ENCODE results near the gene ARL13A. TPM values are rescaled to one million over a fixed set of nuclear protein-coding genes. Genes with fewer than 3 reads are reported as not detected.

The ARL13A gene
- total RNA-seq, 4 donors from 2014 or later = not detected

Other genes starting within 250 kb of the ARL13A start
- 1 to 10 TPM in 3 of 4 donors, under 1 TPM in 1; 0.57 to 6.4 (median 3.0) TPM for gene SYTL4, start 237.6 kb upstream of the ARL13A start, total RNA-seq
- 10 to 100 TPM; 10.5 to 18.5 (median 14.4) TPM for gene CSTF2, start 149.3 kb upstream of the ARL13A start, total RNA-seq
- 1 to 10 TPM in 1 of 4 donors, not detected in 3; 1.4 TPM for gene NOX1, start 95.3 kb upstream of the ARL13A start, total RNA-seq
- 10 to 100 TPM; 20.4 to 42.5 (median 34.0) TPM for gene XKRX, start 40.8 kb upstream of the ARL13A start, total RNA-seq
- gene TRMT2B, start 82.4 kb downstream of the ARL13A start, total RNA-seq = 10 to 100 TPM; 13.6 to 34.8 (median 19.0) TPM
- under 1 TPM in 1 of 4 donors, not detected in 3; 0.21 TPM for gene TMEM35A, start 109.2 kb downstream of the ARL13A start, total RNA-seq
- gene CENPI, start 128.5 kb downstream of the ARL13A start, total RNA-seq = 1 to 10 TPM in 2 of 4 donors, under 1 TPM in 2; 0.64 to 1.7 (median 1.3) TPM

Data from suprapubic skin (tissue), 4 donors.